ENCODE results near the gene ITPR1. TPM values are rescaled to one million over a fixed set of nuclear protein-coding genes. Genes with fewer than 3 reads are reported as not detected.

ITPR1 gene
- total RNA-seq, 4 donors from 2014 or later = 210 to 261 (median 232) TPM

DNA sequence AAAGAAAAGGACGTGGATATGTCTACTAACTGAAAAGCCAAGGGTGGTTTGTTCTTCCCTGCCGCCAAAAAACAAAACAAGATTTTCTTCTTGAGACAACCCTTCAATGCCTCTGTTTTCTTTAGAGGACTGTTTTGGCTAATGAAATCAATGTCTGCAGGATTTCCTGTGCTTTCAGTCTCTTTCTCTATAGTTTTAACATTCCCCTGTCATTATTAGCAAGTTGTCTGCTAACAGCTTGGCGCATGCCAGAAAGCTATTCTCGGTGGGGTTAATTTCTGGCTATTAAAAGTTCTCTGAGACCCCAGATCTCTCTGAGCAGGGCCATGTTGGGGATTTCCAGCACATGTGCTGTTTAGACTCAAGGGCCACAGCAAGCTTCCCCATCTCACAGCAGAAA lies 56.7 kb downstream of the ITPR1 start:
- Histone ChIP-seq H3K27me3 (no peaks in the 10 kb centered on the region), H3K36me3 (no peaks in the 10 kb centered on the region), H3K9me3 (no peaks in the 10 kb centered on the region), H3K27ac (peak overlapping the region; percentile 71 to 85 (median 73)), H3K4me3 (replicated peaks in 1 of 3) (no peak overlapping the region), H3K4me1 (peaks cover 44 to 60% of the 10 kb centered on the region in 2 donors)
- DNase-seq = no peak
- intact Hi-C loops (cut with DNase I) = no loop called here
- TF ChIP-seq, protein P1, sequence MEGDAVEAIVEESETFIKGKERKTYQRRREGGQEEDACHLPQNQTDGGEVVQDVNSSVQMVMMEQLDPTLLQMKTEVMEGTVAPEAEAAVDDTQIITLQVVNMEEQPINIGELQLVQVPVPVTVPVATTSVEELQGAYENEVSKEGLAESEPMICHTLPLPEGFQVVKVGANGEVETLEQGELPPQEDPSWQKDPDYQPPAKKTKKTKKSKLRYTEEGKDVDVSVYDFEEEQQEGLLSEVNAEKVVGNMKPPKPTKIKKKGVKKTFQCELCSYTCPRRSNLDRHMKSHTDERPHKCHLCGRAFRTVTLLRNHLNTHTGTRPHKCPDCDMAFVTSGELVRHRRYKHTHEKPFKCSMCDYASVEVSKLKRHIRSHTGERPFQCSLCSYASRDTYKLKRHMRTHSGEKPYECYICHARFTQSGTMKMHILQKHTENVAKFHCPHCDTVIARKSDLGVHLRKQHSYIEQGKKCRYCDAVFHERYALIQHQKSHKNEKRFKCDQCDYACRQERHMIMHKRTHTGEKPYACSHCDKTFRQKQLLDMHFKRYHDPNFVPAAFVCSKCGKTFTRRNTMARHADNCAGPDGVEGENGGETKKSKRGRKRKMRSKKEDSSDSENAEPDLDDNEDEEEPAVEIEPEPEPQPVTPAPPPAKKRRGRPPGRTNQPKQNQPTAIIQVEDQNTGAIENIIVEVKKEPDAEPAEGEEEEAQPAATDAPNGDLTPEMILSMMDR (IDR thresholded peaks at IDR 0.05) = no peak
- no peak for TF ChIP-seq POLR2A (IDR thresholded peaks at IDR 0.05)
- WGBS, 2 donors = 26 to 29% methylated on average over 4 of the region's 4 CpGs

DNA sequence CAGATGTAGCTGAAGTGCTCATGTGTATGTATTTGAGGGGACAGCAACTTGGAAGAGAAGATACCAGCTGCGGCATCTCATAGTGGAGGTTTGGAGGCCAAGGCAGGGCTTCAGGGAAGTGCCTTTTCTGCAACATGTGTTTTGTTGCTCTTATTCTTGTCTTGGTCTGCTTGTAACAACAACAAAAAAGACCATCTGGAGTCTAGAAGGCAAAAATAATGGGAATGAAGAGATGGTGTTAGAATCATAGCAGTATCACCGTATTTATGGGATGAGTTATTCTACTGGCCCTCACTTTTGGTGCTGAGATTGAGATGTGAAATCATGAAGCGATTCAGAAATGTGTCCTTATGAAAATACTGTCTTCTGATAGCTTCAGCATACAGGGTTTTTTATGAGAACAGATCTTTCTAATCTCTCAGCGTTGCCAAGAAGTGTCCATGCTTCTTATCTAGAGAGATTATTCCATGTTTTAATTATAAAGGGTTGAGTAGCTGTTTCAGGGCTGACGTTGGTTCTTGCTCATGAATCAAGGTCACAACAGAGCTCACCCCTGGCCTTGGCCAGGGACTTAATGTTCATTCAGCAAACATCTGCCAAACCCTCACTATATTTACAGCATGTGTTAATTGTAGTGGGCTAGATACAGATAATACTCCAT lies 58.0 kb downstream of the ITPR1 start:
- Histone ChIP-seq H3K27me3 (no peaks in the 10 kb centered on the region), H3K27ac (peak overlapping the region in 2 of 3 donors; percentile 71 to 85), H3K4me1 (peaks cover 41 to 57% of the 10 kb centered on the region in 2 donors), H3K4me3 (replicated peaks in 1 of 3) (no peak overlapping the region), H3K9me3 (no peaks in the 10 kb centered on the region), H3K36me3 (no peaks in the 10 kb centered on the region)
- no peak for DNase-seq
- 81 to 86% methylated on average over 5 of the region's 5 CpGs for WGBS, 2 donors
- TF ChIP-seq, protein P1 (IDR thresholded peaks at IDR 0.05) = no peak
- no peak for TF ChIP-seq POLR2A (IDR thresholded peaks at IDR 0.05)
- intact Hi-C loops (cut with DNase I) = no loop called here

DNA sequence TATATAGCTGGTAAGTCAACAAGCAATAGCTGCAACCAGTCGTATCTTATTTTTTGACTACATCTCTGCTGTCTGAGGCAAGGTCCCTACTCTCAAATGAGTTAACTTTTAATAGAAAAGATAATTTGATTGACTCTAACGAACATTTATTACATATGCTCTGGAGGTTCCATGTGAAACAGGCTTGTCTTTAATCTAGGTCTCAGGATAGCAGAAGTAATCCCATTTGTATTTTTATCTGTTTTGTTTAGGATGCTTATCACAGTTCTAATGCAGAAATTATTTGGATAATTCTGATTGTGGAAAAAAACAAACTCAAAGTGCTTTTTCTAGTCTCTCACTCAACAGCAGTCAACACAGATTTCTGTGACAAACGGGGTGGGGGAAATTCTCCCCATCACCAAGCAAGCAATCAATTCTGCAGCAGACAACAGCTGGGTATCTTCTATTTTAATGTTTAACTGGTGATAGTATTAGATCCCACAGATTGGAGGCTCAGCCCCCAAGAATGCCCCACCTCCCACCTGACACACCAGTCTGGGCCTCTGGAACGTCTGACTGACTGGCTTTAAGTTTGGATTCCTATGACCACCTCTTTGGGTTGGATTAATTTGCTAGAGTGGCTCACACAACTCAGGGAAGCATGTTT lies 58.8 kb downstream of the ITPR1 start:
- Histone ChIP-seq H3K4me1 (peaks cover 37 to 49% of the 10 kb centered on the region in 2 donors), H3K27me3 (no peaks in the 10 kb centered on the region), H3K4me3 (replicated peaks in 1 of 3) (no peak overlapping the region), H3K27ac (peak overlapping the region in 1 of 3 donors; percentile 71), H3K36me3 (no peaks in the 10 kb centered on the region), H3K9me3 (no peaks in the 10 kb centered on the region)
- no peak for TF ChIP-seq POLR2A (IDR thresholded peaks at IDR 0.05)
- TF ChIP-seq, protein P1 (IDR thresholded peaks at IDR 0.05) = no peak
- intact Hi-C loops (cut with DNase I) = no loop called here
- no peak for DNase-seq
- WGBS, 2 donors = 88 to 93% methylated on average over 4 of the region's 4 CpGs

DNA sequence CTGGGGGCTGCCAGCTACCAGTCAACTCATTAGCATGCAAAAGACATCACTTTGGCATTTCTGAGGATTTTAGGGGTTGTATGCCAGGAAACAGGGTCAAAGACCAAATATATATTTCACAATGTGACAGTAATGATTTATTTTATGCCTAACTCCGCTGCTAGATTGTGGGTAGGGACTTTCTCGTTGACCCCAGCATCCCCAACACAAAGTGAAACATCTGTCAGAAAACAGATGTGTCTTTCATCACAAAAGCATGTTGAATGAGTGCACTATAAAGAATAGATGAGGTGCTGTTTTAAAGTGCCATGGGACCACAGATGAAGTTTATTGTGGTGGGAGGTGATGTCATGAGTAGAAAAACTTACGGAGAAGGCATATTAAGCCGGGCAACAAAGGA lies 59.7 kb downstream of the ITPR1 start:
- Histone ChIP-seq H3K4me3 (replicated peaks in 1 of 3) (no peak overlapping the region), H3K27me3 (no peaks in the 10 kb centered on the region), H3K9me3 (no peaks in the 10 kb centered on the region), H3K27ac (no peak overlapping the region), H3K4me1 (peaks cover 36 to 40% of the 10 kb centered on the region in 2 donors), H3K36me3 (no peaks in the 10 kb centered on the region)
- intact Hi-C loops (cut with DNase I) = no loop called here
- WGBS, 2 donors = 87 to 95% methylated on average over 4 of the region's 4 CpGs
- no peak for TF ChIP-seq POLR2A (IDR thresholded peaks at IDR 0.05)
- TF ChIP-seq, protein P1 (IDR thresholded peaks at IDR 0.05) = no peak
- DNase-seq = no peak

DNA sequence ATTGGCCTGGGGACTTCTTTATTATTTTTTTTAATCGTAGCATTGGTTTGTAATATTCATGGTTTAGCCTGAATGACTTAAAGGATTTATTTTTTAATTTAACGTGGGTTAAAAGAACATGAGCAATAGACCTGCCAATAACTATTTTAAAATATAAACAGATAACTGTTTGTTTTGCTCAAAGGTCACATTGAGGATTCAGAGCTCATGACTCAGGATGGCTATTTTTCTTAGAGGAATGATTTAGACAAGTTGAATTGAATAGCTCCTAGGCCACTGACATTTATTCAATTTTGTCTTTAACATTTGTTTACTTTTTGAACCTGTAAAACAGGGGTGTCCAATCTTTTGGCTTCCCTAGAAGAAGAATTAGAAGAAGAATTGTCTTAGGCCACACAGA lies 68.5 kb downstream of the ITPR1 start:
- no peak overlapping the region for H3K4me3 ChIP-seq (replicated peaks in 1 of 3)
- no peak for TF ChIP-seq POLR2A (IDR thresholded peaks at IDR 0.05)
- TF ChIP-seq, protein P1 (IDR thresholded peaks at IDR 0.05) = no peak
- no peaks in the 10 kb centered on the region for H3K9me3 ChIP-seq
- H3K36me3 ChIP-seq = no peaks in the 10 kb centered on the region
- intact Hi-C loops (cut with DNase I) = no loop called here
- 76 to 77% methylated on average over 2 of the region's 2 CpGs for WGBS, 2 donors
- DNase-seq = no peak
- no peak overlapping the region for H3K27ac ChIP-seq
- H3K4me1 ChIP-seq = peaks cover 20 to 28% of the 10 kb centered on the region in 2 donors
- H3K27me3 ChIP-seq = no peaks in the 10 kb centered on the region

Measured in thyroid gland (tissue), 4 donors.